ENCODE results near the gene POLA2.
A peak's percentile ranks its signal among the peaks of the same experiment; 100 is the strongest.
"Not testable (repeated sequence)": the region's sequence is repeated elsewhere in the genome, so short reads cannot be mapped to it uniquely, and the experiment has no call there.

The POLA2 gene

DNA sequence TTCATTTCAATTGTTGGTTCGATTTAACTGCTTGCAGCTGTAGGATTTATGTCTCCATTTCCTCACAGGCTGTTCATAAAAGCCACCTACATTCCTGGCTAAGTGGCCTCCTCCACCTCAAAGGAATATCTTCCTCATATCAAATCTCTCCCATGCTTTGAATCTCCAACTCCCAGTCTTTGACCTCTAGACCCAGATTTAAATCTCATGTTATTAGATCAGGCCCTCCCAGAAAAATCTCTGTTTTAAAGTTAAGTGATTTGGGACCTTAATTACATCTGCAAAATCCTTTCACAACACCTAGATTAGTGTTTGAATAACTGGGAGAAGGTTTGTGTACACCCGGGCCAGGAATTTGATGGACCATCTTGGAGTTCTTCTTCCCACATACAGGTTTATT lies 33.9 kb upstream of the POLA2 start:
- H3K36me3 ChIP-seq: 0 out of 22 replicates have a peak, but pooled peaks cover 0 to 4% (median 0%) of the 10 kb centered on the region in 11 experiments
- H3K9me3 ChIP-seq (replicated peaks in 1 of 11): no peaks in the 10 kb centered on the region; a peak in 2 of 22 replicates
- peaks cover 28 to 43% (median 36%) of the 10 kb centered on the region in 10 experiments for H3K4me1 ChIP-seq
- H3K27ac ChIP-seq: no peak overlapping the region
- no peaks in the 10 kb centered on the region for H4K20me1 ChIP-seq
- no peaks in the 10 kb centered on the region for H3K27me3 ChIP-seq
- no peak for TF ChIP-seq Cebpa-rat (IDR thresholded peaks at IDR 0.05)
- no peak overlapping the region for H3K4me3 ChIP-seq
- H3K4me2 ChIP-seq: no peak overlapping the region
- H3K9ac ChIP-seq: no peak overlapping the region

DNA sequence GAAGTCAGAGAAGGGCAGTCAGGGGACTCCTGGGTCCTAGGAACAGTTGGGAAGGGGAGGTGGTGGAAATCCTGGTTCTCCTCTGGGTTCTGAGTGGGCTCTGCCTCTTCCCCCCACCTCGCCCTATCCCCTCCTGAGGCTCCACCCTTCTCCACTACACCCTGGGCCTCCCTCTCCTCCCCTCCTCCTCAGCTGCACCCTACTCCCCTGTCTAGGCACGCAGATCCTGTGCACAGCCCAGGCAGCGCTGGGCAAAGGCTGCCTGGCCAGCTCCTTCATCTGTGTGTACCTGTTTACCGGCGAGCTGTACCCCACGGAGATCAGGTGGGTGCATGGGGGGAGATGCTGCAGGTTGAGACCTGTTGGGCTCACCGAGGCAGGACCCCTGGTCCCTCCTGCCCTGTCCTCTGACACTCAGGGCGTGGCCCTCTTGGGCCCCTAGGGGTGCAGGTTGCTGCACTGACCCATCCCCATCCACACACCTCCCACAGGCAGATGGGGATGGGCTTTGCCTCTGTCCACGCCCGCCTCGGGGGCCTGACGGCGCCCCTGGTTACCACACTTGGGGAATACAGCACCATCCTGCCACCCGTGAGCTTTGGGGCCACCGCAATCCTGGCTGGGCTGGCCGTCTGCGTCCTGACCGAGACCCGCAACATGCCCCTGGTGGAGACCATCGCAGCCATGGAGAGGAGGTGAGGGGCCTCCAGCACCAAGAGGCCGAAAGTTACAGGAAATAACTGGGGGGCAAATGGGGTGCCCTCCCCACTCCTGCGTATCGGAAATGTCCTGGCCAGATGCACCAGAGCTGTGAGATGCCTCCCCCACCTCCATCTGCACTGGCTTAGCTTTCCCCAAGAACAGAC lies 25.3 kb upstream of the POLA2 start:
- H4K20me1 ChIP-seq: no peaks in the 10 kb centered on the region
- H3K27ac ChIP-seq: no peak overlapping the region
- peaks cover 0 to 4% (median 3%) of the 10 kb centered on the region in 11 experiments; a peak in 16 of 22 replicates for H3K9me3 ChIP-seq (replicated peaks in 1 of 11)
- no peak overlapping the region for H3K4me2 ChIP-seq
- H3K36me3 ChIP-seq: no peaks in the 10 kb centered on the region
- no peaks in the 10 kb centered on the region for H3K27me3 ChIP-seq
- H3K9ac ChIP-seq: no peak overlapping the region
- H3K4me3 ChIP-seq: no peak overlapping the region
- TF ChIP-seq Cebpa-rat (IDR thresholded peaks at IDR 0.05): no peak
- no peaks in the 10 kb centered on the region for H3K4me1 ChIP-seq

DNA sequence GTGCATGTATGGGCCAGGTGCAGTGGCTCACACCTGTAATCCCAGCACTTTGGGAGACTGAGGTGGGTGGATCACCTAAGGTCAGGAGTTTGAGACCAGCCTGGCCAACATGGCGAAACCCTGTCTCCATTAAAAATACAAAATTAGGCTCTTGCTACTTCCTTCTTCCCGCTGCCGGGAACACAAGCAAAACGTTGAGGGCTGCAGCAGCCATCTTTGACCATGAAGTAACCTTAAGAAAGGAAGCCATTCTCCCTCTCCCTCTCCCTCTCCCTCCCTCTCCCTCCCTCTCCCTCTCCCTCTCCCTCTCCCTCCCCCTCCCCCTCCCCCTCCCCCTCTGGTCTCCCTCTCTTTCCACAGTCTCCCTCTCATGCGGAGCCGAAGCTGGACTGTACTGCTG lies 23.5 kb upstream of the POLA2 start:
- not testable (repeated sequence) for H3K4me1 ChIP-seq, H3K4me2 ChIP-seq, H3K27me3 ChIP-seq, H3K27ac ChIP-seq, H3K9ac ChIP-seq, H4K20me1 ChIP-seq, H3K4me3 ChIP-seq
- Histone ChIP-seq H3K9me3 (replicated peaks in 1 of 11) (peaks cover 16 to 23% (median 22%) of the 10 kb centered on the region in 11 experiments), H3K36me3 (peaks cover 0 to 11% (median 0%) of the 10 kb centered on the region in 11 experiments; a peak in 5 of 22 replicates)

DNA sequence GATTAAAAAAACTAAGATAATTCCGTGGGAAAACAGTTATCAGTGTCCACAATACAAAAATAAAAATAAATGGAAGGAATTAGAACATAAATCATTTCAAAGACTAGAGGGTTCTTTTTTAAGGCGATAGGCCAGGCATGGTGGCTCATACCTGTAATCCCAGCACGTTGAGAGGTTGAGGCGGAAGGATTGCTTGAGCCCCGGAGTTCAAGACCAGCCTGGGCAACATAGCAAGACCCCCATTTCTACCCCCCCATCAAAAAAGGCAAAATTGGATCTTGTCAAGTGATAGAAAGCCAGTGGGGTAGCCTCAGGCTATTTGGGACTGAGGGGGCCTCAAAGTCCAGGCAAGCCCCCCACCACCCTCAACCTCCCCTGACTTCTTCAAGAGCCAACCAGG lies 20.6 kb upstream of the POLA2 start:
- H4K20me1 ChIP-seq: no peaks in the 10 kb centered on the region
- no peaks in the 10 kb centered on the region for H3K27me3 ChIP-seq
- TF ChIP-seq Cebpa-rat (IDR thresholded peaks at IDR 0.05): no peak
- peaks cover 16 to 27% (median 24%) of the 10 kb centered on the region in 11 experiments for H3K9me3 ChIP-seq (replicated peaks in 1 of 11)
- H3K4me2 ChIP-seq: no peak overlapping the region
- no peaks in the 10 kb centered on the region for H3K4me1 ChIP-seq
- H3K27ac ChIP-seq: no peak overlapping the region
- no peak overlapping the region for H3K4me3 ChIP-seq
- no peak overlapping the region for H3K9ac ChIP-seq
- peaks cover 0 to 11% (median 0%) of the 10 kb centered on the region in 11 experiments; a peak in 5 of 22 replicates for H3K36me3 ChIP-seq

DNA sequence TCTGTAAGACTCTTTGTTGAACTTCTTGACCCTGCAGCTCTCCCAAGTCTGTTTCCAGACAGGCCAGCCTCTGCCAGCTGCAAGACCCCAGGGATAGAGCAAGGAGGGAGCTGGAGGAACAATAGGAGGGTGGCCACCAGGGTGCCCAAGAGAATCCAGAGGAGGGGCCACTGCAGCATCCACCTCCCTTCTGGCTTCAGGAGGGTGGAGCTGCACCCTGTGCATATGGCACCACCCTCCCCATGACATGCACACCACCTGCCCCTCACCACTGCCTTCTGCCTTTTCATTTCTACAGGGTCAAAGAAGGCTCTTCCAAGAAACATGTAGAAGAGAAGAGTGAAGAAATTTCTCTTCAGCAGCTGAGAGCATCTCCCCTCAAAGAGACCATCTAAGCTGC lies 20.1 kb upstream of the POLA2 start:
- TF ChIP-seq Cebpa-rat (IDR thresholded peaks at IDR 0.05): no peak
- Histone ChIP-seq H3K4me3 (no peak overlapping the region), H4K20me1 (no peaks in the 10 kb centered on the region), H3K4me1 (no peaks in the 10 kb centered on the region), H3K27me3 (no peaks in the 10 kb centered on the region), H3K36me3 (peaks cover 0 to 11% (median 0%) of the 10 kb centered on the region in 11 experiments; a peak in 5 of 22 replicates), H3K4me2 (no peak overlapping the region), H3K27ac (no peak overlapping the region), H3K9me3 (replicated peaks in 1 of 11) (peaks cover 16 to 27% (median 24%) of the 10 kb centered on the region in 11 experiments), H3K9ac (no peak overlapping the region)

DNA sequence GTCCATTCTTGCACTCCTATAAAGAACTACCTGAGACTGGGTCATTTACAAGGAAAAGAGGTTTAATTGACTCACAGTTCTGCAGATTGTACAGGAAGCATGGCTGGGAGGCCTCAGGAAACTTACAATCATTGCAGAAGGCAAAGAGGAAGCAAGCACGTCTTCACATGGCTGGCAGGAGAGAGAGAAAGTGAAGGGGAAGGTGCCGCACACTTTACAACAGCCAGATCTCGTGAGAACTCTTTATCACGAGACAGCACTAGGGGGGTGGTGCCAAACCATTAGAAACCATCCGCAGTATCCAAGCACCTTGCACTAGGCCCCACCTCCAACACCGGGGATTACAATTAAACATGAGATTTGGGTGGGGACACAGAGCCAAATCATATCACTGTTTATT lies 19.4 kb upstream of the POLA2 start:
- Histone ChIP-seq H3K4me3 (peak overlapping the region in 1 of 10 experiments; percentile 21; a peak in 1 of 20 replicates), H3K9me3 (replicated peaks in 1 of 11) (peaks cover 16 to 27% (median 24%) of the 10 kb centered on the region in 11 experiments), H3K4me1 (no peaks in the 10 kb centered on the region; a peak in 1 of 20 replicates), H3K27me3 (no peaks in the 10 kb centered on the region), H3K36me3 (peaks cover 0 to 11% (median 0%) of the 10 kb centered on the region in 11 experiments; a peak in 5 of 22 replicates), H4K20me1 (no peaks in the 10 kb centered on the region), H3K4me2 (no peak overlapping the region), H3K9ac (no peak overlapping the region), H3K27ac (no peak overlapping the region)
- no peak for TF ChIP-seq Cebpa-rat (IDR thresholded peaks at IDR 0.05)

DNA sequence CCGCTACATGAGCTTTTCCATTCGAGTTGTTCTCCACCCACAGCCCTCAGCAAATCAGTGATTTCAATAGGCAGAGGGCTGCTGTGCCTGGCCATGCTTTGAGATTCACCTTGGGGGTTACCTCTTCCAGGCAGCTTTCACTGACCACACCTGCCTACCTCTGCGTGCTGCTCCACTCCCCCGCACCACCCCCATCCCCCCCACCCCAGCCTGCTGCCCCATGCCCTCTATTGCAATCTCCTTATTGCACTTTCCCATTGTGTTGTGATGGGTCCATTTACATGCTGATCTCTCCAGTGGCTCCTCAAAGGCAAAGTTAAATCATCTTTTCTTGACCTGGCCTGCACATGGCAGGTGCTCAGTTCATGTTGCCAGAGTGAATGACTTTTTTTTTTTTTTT lies 18.0 kb upstream of the POLA2 start:
- H3K27me3 ChIP-seq: no peaks in the 10 kb centered on the region
- no peak overlapping the region for H3K9ac ChIP-seq
- H3K27ac ChIP-seq: no peak overlapping the region
- H3K36me3 ChIP-seq: peaks cover 0 to 11% (median 0%) of the 10 kb centered on the region in 11 experiments; a peak in 5 of 22 replicates
- no peaks in the 10 kb centered on the region; a peak in 1 of 20 replicates for H3K4me1 ChIP-seq
- no peak for TF ChIP-seq Cebpa-rat (IDR thresholded peaks at IDR 0.05)
- no peak overlapping the region for H3K4me2 ChIP-seq
- no peaks in the 10 kb centered on the region for H4K20me1 ChIP-seq
- no peak overlapping the region for H3K4me3 ChIP-seq
- H3K9me3 ChIP-seq (replicated peaks in 1 of 11): peaks cover 16 to 27% (median 24%) of the 10 kb centered on the region in 11 experiments

DNA sequence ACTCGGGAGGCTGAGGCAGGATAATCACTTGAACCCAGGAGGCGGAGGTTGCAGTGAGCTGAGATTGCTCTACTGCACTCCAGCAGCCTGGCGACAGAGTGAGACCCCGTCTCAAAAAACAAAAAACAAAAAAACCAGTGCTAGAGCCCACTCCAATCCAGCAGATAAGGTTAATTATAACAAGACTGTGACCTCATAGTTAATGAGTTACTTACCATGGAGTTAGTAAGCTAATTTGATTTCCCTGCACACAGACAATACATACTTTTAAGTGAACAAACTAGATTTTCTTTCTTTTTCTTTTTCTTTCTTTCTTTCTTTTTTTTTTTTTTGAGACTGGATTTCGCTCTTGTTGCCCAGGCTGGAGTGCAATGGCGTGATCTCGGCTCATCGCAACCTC lies 16.7 kb upstream of the POLA2 start:
- H3K27ac ChIP-seq, H4K20me1 ChIP-seq, H3K9ac ChIP-seq, H3K27me3 ChIP-seq, H3K4me2 ChIP-seq, H3K4me1 ChIP-seq, H3K4me3 ChIP-seq: not testable (repeated sequence)
- peaks cover 0 to 11% (median 0%) of the 10 kb centered on the region in 11 experiments; a peak in 5 of 22 replicates for H3K36me3 ChIP-seq
- H3K9me3 ChIP-seq (replicated peaks in 1 of 11): peaks cover 16 to 27% (median 24%) of the 10 kb centered on the region in 11 experiments

DNA sequence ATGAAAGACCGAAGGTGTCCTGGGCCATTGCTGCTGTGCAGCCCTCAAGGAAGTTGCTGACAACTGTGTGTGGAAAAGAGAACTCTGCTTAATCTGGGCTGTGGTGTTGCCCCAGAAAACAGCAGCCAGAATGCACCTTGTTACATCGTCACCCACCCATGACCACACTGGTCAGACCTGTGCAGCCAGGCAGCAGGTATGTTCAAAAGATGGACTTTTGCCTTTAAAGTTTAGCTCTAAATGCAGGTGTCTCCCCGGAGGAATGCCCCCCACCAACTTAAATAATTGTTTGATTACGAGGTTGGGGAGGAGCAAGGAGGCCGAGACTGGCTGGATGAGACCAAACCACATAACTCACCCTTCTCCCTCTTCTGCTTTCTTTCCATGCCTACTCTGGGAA lies 15.3 kb upstream of the POLA2 start:
- H3K36me3 ChIP-seq: peaks cover 0 to 11% (median 0%) of the 10 kb centered on the region in 11 experiments; a peak in 5 of 22 replicates

DNA sequence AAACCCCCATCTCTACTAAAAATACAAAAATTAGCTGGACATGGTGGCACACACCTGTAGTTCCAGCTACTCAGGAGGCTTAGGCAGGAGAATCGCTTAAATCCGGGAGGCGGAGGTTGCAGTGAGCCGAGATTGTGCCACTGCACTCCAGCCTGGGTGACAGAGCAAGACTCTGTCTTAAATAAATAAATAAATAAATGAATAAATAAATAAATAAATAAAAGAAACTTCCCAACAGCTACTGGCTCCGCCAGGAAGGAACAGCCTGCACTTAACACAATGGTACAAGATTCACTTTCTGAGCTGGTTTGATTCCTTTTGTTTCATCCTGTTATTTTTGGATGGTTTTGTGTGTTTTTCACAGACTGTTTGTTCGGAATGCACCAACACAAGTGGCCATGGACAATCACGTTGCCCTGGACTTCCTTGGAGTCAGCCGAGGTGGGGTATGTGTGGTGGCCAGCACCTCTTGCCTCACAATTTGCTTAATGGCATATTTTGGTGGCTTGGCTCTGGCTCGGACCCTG lies 13.5 kb upstream of the POLA2 start:
- H3K4me1 ChIP-seq; H3K27ac ChIP-seq; H4K20me1 ChIP-seq; H3K9me3 ChIP-seq (replicated peaks in 1 of 11); H3K36me3 ChIP-seq; H3K4me2 ChIP-seq; H3K4me3 ChIP-seq; H3K27me3 ChIP-seq; H3K9ac ChIP-seq: not testable (repeated sequence)

More for the DNA sequence above, 15.3 kb upstream of the POLA2 start:
- Histone ChIP-seq H3K27me3 (no peaks in the 10 kb centered on the region), H3K4me2 (no peak overlapping the region), H3K27ac (no peak overlapping the region), H3K4me1 (no peaks in the 10 kb centered on the region; a peak in 1 of 20 replicates), H4K20me1 (no peaks in the 10 kb centered on the region), H3K9me3 (replicated peaks in 1 of 11) (peaks cover 16 to 22% (median 19%) of the 10 kb centered on the region in 11 experiments), H3K4me3 (no peak overlapping the region), H3K9ac (no peak overlapping the region)
- TF ChIP-seq Cebpa-rat (IDR thresholded peaks at IDR 0.05): no peak
